Parathyroid adenoma (tissue), 2 donors: ENCODE data around the gene RTF1.

Source experiments
- H2AFZ ChIP-seq: fragments of 300-600 bp; sonication (generic); one replicate; pipeline ENCODE4 v1.7.0; 2017; ENCODE audit warnings: antibody characterized with exemption, mild to moderate bottlenecking
- H3K27ac ChIP-seq: fragments of 300-600 bp; sonication (generic); one replicate; pipeline ENCODE4 v1.7.0; 2017
- H3K27me3 ChIP-seq: fragments of 300-600 bp; sonication (generic); one replicate; pipeline ENCODE4 v1.7.0; 2017; ENCODE audit warnings: low read length; ENCODE audit not compliant: control insufficient read depth, insufficient read depth
- H3K36me3 ChIP-seq: fragments of 300-600 bp; sonication (generic); one replicate; pipeline ENCODE4 v1.7.0; 2017; ENCODE audit warnings: low read length; ENCODE audit not compliant: control insufficient read depth, insufficient read depth
- H3K4me1 ChIP-seq: fragments of 300-600 bp; sonication (generic); one replicate; pipeline ENCODE4 v1.7.0; 2017; ENCODE audit warnings: control low read depth
- H3K4me2 ChIP-seq: fragments of 300-600 bp; sonication (generic); one replicate; pipeline ENCODE4 v1.7.0; 2017; ENCODE audit warnings: low read length
- H3K4me3 ChIP-seq: fragments of 300-600 bp; sonication (generic); one replicate; pipeline ENCODE4 v1.7.0; 2017; ENCODE audit warnings: low read depth, low read length
- H3K79me2 ChIP-seq: fragments of 300-600 bp; sonication (generic); one replicate; pipeline ENCODE4 v1.7.0; 2017; ENCODE audit warnings: control low read depth
- H3K9ac ChIP-seq: fragments of 300-600 bp; sonication (generic); one replicate; pipeline ENCODE4 v1.7.0; 2017; ENCODE audit warnings: mild to moderate bottlenecking
- H3K9me3 ChIP-seq: fragments of 300-600 bp; sonication (generic); one replicate; pipeline ENCODE4 v1.7.0; 2017; ENCODE audit warnings: low read length; ENCODE audit not compliant: control insufficient read depth
- CTCF ChIP-seq: fragments of 300-600 bp; sonication (generic); IDR thresholded peaks from one replicate; pipeline ENCODE4 v1.7.0; 2017; ENCODE audit warnings: antibody characterized with exemption, mild to moderate bottlenecking
- donor health status: primary hyperparathyroidism.

Gene RTF1

DNA sequence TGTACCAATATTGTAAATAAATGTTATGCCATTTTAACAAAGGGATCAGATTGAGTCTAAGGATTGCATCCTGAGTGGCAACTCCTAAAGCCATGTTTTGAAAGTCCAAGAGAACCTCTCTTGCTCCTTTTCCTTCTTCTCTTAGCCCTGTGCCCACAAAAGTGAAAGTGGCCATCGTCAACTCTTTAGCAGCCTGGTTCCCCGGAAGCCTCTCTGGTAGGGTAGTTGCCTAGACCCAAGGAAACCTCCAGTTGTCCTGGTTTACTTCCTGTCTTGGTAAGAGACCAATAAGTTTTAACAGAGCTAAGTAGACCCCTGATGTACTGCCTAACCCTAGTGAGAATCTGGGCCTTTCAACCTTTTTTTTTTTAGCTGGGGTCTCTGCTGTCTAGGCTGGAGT lies 66.6 kb downstream of the RTF1 start:
- H3K27me3 ChIP-seq, result no peaks in the 10 kb centered on the region
- no peaks in the 10 kb centered on the region for H3K4me1 ChIP-seq
- H3K27ac ChIP-seq, result no peak overlapping the region
- no peaks in the 10 kb centered on the region for H3K9me3 ChIP-seq
- no peak overlapping the region for H2AFZ ChIP-seq
- no peak for TF ChIP-seq CTCF
- H3K36me3 ChIP-seq, result no peaks in the 10 kb centered on the region
- H3K4me3 ChIP-seq, result no peak overlapping the region
- no peak overlapping the region for H3K9ac ChIP-seq
- H3K79me2 ChIP-seq, result no peaks in the 10 kb centered on the region
- H3K4me2 ChIP-seq, result no peak overlapping the region

DNA sequence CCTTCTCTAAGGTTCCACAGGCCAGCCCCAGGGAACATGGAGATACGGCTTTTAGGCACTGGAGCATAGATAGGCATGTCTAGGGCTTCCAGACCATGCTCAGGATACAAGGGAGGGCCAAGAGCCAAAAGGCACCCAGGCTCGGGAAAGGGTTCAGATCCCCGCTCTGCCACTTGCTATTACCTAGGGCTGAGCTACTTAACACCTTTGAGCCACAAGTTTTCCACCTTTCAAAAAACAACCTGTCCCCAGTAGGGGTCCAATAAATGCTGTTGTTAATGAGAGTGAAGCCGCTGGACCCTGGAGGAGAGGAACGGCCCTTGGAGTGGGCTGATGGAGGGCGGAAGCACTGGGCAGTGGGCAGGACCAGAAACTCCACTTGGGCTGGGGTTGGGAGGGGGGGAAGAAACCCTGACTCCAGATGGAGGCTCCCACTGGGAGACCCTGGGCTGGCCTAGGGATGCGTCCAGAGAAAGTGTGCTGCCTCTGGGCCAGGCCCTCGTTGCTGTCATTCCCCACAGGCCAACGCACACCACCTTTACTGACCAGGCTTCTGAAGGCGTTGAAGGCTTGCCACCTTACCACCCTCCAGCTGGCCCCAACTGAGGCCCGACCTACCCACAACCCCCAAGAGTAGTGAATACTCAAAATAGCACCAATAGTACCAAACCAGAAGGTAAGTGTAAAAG lies 68.2 kb downstream of the RTF1 start:
- no peak overlapping the region for H3K27ac ChIP-seq
- H3K36me3 ChIP-seq, result no peaks in the 10 kb centered on the region
- no peak for TF ChIP-seq CTCF

DNA sequence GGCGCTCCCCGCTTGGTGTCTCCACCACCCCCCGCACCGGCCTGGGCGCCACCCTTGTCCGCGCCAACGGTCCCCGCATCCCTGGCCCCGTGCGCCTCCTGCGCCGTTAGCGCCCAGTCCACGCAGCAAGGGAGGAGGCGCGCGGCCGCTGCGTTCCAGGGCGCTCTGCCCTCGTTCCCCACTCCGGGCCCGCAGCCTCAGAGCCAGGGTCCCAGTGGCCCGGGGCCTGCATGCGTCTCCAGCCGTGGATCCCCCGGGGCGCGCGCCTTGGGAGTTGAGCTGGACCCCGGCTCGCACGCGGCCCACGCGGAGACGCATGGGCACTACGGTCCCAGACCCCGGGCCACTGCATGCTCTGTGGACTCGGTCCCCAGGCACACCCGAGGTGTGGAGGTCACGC lies 69.4 kb downstream of the RTF1 start:
- H3K36me3 ChIP-seq, result no peaks in the 10 kb centered on the region
- H3K9ac ChIP-seq, result no peak overlapping the region
- no peak overlapping the region for H3K27ac ChIP-seq
- no peaks in the 10 kb centered on the region for H3K79me2 ChIP-seq
- H2AFZ ChIP-seq, result no peak overlapping the region
- no peak overlapping the region for H3K4me2 ChIP-seq
- no peaks in the 10 kb centered on the region for H3K4me1 ChIP-seq
- no peaks in the 10 kb centered on the region for H3K27me3 ChIP-seq
- no peak for TF ChIP-seq CTCF
- no peak overlapping the region for H3K4me3 ChIP-seq
- H3K9me3 ChIP-seq, result no peaks in the 10 kb centered on the region

More for the DNA sequence above, 68.2 kb downstream of the RTF1 start:
- no peaks in the 10 kb centered on the region for H3K4me1 ChIP-seq
- no peak overlapping the region for H2AFZ ChIP-seq
- H3K27me3 ChIP-seq, result no peaks in the 10 kb centered on the region
- H3K4me2 ChIP-seq, result no peak overlapping the region
- H3K9ac ChIP-seq, result no peak overlapping the region
- H3K9me3 ChIP-seq, result no peaks in the 10 kb centered on the region
- no peak overlapping the region for H3K4me3 ChIP-seq
- H3K79me2 ChIP-seq, result no peaks in the 10 kb centered on the region

DNA sequence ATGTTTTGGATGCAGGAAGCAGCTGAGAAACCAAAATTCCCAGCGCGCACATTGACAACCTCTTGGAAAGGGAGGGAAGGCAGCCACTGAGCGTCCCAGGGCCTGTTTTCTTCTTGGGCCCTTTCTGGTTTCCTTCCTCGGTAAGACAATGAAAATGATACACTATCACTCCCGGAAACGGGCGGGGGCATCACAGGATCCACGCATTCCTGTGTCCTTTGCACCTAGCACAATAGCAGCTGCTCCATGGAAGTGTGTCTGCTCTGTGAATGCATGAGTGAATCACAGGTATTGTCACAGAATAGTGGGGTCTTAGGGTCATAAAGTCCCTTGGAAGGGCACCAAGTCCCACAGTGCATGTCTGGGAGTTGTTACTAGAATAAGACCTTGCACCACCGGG lies 70.5 kb downstream of the RTF1 start:
- Histone ChIP-seq H3K4me2 (no peak overlapping the region), H2AFZ (no peak overlapping the region), H3K4me3 (no peak overlapping the region), H3K27ac (no peak overlapping the region), H3K36me3 (no peaks in the 10 kb centered on the region), H3K27me3 (no peaks in the 10 kb centered on the region), H3K4me1 (no peaks in the 10 kb centered on the region), H3K79me2 (no peaks in the 10 kb centered on the region), H3K9ac (no peak overlapping the region), H3K9me3 (no peaks in the 10 kb centered on the region)
- TF ChIP-seq CTCF, result no peak

DNA sequence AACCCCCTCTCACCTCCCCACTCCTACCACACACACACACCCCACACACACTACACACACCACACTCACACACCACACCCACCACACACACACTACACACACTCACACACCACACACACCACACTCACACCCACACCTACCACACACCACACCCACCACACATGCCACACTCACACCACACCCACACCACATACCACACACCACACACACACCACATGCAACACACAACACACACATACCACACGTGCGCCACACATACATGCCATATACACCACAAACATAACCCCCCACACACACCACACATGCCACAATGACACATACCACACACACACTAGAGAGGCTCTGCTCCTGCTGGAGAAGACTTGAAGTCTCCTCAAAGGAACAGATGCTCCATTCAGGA lies 70.9 kb downstream of the RTF1 start:
- Histone ChIP-seq H3K4me2 (no peak overlapping the region), H3K27ac (no peak overlapping the region), H3K79me2 (no peaks in the 10 kb centered on the region), H3K9me3 (no peaks in the 10 kb centered on the region), H3K36me3 (no peaks in the 10 kb centered on the region), H2AFZ (no peak overlapping the region), H3K4me3 (no peak overlapping the region), H3K27me3 (no peaks in the 10 kb centered on the region), H3K9ac (no peak overlapping the region), H3K4me1 (peaks cover 4% of the 10 kb centered on the region)
- TF ChIP-seq CTCF, result no peak
